H1 (cell line): ENCODE data around the gene TBC1D32. TPM values are rescaled to one million over a fixed set of nuclear protein-coding genes. Genes with fewer than 3 reads are reported as not detected.

Experiments
- CTCF ChIA-PET: fragments of 300-600 bp; sonication (Branson Sonifier 250); formaldehyde crosslinking; loops from one replicate; lab custom pipeline; 2021; ENCODE audit not compliant: partially characterized antibody; lab: Charles Lee
- POLR2A ChIA-PET: fragments of 300-600 bp; sonication (Branson Sonifier 250); formaldehyde crosslinking; loops from one replicate; lab custom pipeline; 2021; ENCODE audit warnings: inconsistent platforms; ENCODE audit not compliant: partially characterized antibody; lab: Charles Lee
- DNase-seq, 2 experiments: peaks; one replicate each; pipeline versions ENCODE4 v3.0.0 to v3.0.0-alpha.2; 2010 to 2022; ENCODE audit warnings: low spot score in 2 of 2, low read depth in 1 of 2, mixed read lengths in 1 of 2
- FAIRE-seq: peaks from 2 replicates; lab custom pipeline; 2011; peaks lifted over from hg19 to GRCh38; lab: Jason Lieb, UNC
- H2AFZ ChIP-seq: 2 replicates; pipeline ENCODE4 v1.8.1; 2012; ENCODE audit warnings: low read length, inconsistent platforms
- H2AK5ac ChIP-seq: 2 replicates; pipeline ENCODE4 v1.6.1; 2013; ENCODE audit warnings: low read depth, low read length
- H2BK120ac ChIP-seq: replicated peaks from 2 replicates; pipeline ENCODE3; 2013; ENCODE audit warnings: low read depth, low read length, inconsistent platforms
- H2BK12ac ChIP-seq: 2 replicates; pipeline ENCODE4 v1.6.1; 2013; ENCODE audit warnings: low read depth, low read length
- H2BK15ac ChIP-seq: 2 replicates; pipeline ENCODE4 v1.6.1; 2013; ENCODE audit warnings: low read length
- H2BK20ac ChIP-seq: 2 replicates; pipeline ENCODE4 v1.6.1; 2013; ENCODE audit warnings: low read length
- H2BK5ac ChIP-seq: 2 replicates; pipeline ENCODE4 v1.6.1; 2013; ENCODE audit warnings: low read depth, low read length
- H3K14ac ChIP-seq: 2 replicates; pipeline ENCODE4 v1.6.1; 2013; ENCODE audit warnings: inconsistent platforms; ENCODE audit not compliant: insufficient read length
- H3K18ac ChIP-seq: 2 replicates; pipeline ENCODE4 v1.6.1; 2013; ENCODE audit warnings: low read length; ENCODE audit errors: extremely low read depth
- H3K23ac ChIP-seq: 2 replicates; pipeline ENCODE4 v1.6.1; 2013; ENCODE audit warnings: inconsistent platforms; ENCODE audit not compliant: insufficient read length
- H3K23me2 ChIP-seq: 2 replicates; pipeline ENCODE4 v1.6.1; 2013; ENCODE audit warnings: low read depth, low read length
- H3K27ac ChIP-seq: 2 replicates; pipeline ENCODE4 v1.6.1; 2011; ENCODE audit warnings: low read depth, low read length, inconsistent platforms
- H3K27me3 ChIP-seq, 4 experiments: replicated peaks in 1 of 4; 1 replicate in 1 of 4; 2 replicates in 3 of 4; pipeline versions ENCODE4 v1.6.1 to v1.8.1; 2011 to 2013; ENCODE audit warnings: low read length in 3 of 4, mild to moderate bottlenecking in 3 of 4, inconsistent platforms in 2 of 4, mixed read lengths in 2 of 4, moderate library complexity in 1 of 4; ENCODE audit not compliant: control insufficient read depth in 3 of 4, insufficient read depth in 3 of 4; ENCODE audit errors: extremely low read depth in 1 of 4
- H3K36me3 ChIP-seq, 4 experiments: 2 replicates each; pipeline versions ENCODE4 v1.6.1 to v1.8.1; 2011 to 2013; ENCODE audit warnings: mild to moderate bottlenecking in 4 of 4, low read length in 3 of 4, moderate library complexity in 2 of 4, control low read depth in 1 of 4, inconsistent platforms in 1 of 4; ENCODE audit not compliant: insufficient read depth in 4 of 4, control insufficient read depth in 2 of 4
- H3K4ac ChIP-seq: replicated peaks from 2 replicates; pipeline ENCODE3; 2013; ENCODE audit warnings: low read length, low read depth, mixed read lengths, inconsistent platforms; ENCODE audit not compliant: insufficient read length
- H3K4me1 ChIP-seq, 4 experiments: replicated peaks in 1 of 4; 1 replicate in 1 of 4; 2 replicates in 3 of 4; pipeline versions ENCODE4 v1.6.1 to v1.8.1; 2011 to 2013; ENCODE audit warnings: low read length in 3 of 4, inconsistent platforms in 2 of 4, mixed read lengths in 1 of 4; ENCODE audit not compliant: insufficient read depth in 4 of 4, control insufficient read depth in 3 of 4
- H3K4me2 ChIP-seq, 2 experiments: 2 replicates each; pipeline versions ENCODE4 v1.6.1 to v1.8.1; 2011 to 2013; ENCODE audit warnings: low read depth in 2 of 2, low read length in 2 of 2, control low read depth in 1 of 2, inconsistent platforms in 1 of 2, mild to moderate bottlenecking in 1 of 2; ENCODE audit not compliant: insufficient read depth in 1 of 2
- H3K4me3 ChIP-seq, 4 experiments: fragments of 200-600, 300-600 bp in 1 of 4; sonication (generic), shearing (Covaris generic), sonication (Bioruptor Twin) in 1 of 4; 2 replicates each; pipeline versions ENCODE4 v1.5.1 to v1.8.1; 2011 to 2016; ENCODE audit warnings: low read length in 4 of 4, low read depth in 3 of 4, control low read depth in 2 of 4, inconsistent platforms in 2 of 4, mild to moderate bottlenecking in 2 of 4, mixed read lengths in 1 of 4, moderate library complexity in 1 of 4; ENCODE audit not compliant: insufficient read depth in 2 of 4; ENCODE audit errors: extremely low read depth in 1 of 4
- H3K56ac ChIP-seq: replicated peaks from 2 replicates; pipeline ENCODE3; 2013; ENCODE audit warnings: low read depth, mild to moderate bottlenecking, mixed read lengths, low read length, inconsistent platforms; ENCODE audit not compliant: insufficient read length
- H3K79me1 ChIP-seq: 2 replicates; pipeline ENCODE4 v1.6.1; 2013; ENCODE audit warnings: low read depth, low read length, control low read depth
- H3K79me2 ChIP-seq, 2 experiments: 2 replicates each; pipeline versions ENCODE4 v1.6.1 to v1.8.1; 2012 to 2013; ENCODE audit warnings: low read length in 2 of 2, mild to moderate bottlenecking in 2 of 2, inconsistent platforms in 1 of 2; ENCODE audit not compliant: insufficient read depth in 2 of 2, control insufficient read depth in 1 of 2
- H3K9ac ChIP-seq, 4 experiments: replicated peaks in 1 of 4; 1 replicate in 1 of 4; 2 replicates in 3 of 4; pipeline versions ENCODE4 v1.6.1 to v1.8.1; 2011 to 2013; ENCODE audit warnings: low read depth in 3 of 4, low read length in 3 of 4, control low read depth in 2 of 4, mild to moderate bottlenecking in 2 of 4, moderate library complexity in 2 of 4, inconsistent platforms in 1 of 4; ENCODE audit errors: extremely low read depth in 1 of 4
- H3K9me3 ChIP-seq, 2 experiments: 2 replicates each; pipeline versions ENCODE4 v1.6.1 to v1.8.1; 2012 to 2013; ENCODE audit warnings: mild to moderate bottlenecking in 2 of 2, moderate library complexity in 2 of 2, control low read depth in 1 of 2, inconsistent platforms in 1 of 2, low read depth in 1 of 2, low read length in 1 of 2, mixed read lengths in 1 of 2; ENCODE audit not compliant: insufficient read depth in 2 of 2
- H4K20me1 ChIP-seq, 2 experiments: replicated peaks in 1 of 2; 2 replicates each; pipeline versions ENCODE3 to v1.8.1; 2011 to 2013; ENCODE audit warnings: inconsistent platforms in 2 of 2, low read length in 2 of 2, mild to moderate bottlenecking in 1 of 2; ENCODE audit not compliant: insufficient read depth in 2 of 2, control insufficient read depth in 1 of 2
- H4K5ac ChIP-seq: 2 replicates; pipeline ENCODE4 v1.6.1; 2013; ENCODE audit warnings: low read length, low read depth, mixed read lengths, inconsistent platforms; ENCODE audit not compliant: insufficient read length
- H4K8ac ChIP-seq: 2 replicates; pipeline ENCODE4 v1.8.0; 2013; ENCODE audit warnings: mild to moderate bottlenecking, moderate library complexity, low read length, inconsistent platforms; ENCODE audit not compliant: insufficient read depth; ENCODE audit errors: extremely low read depth
- H4K91ac ChIP-seq: replicated peaks from 2 replicates; pipeline ENCODE3; 2013; ENCODE audit warnings: low read length, mixed read lengths, inconsistent platforms; ENCODE audit not compliant: insufficient read length
- CTBP2 ChIP-seq: IDR thresholded peaks from 2 replicates; pipeline ENCODE4 v1.7.0; 2011; ENCODE audit warnings: borderline replicate concordance, mild to moderate bottlenecking, moderate library complexity, mixed read lengths, low read length; ENCODE audit not compliant: insufficient read depth, insufficient read length
- FOSL1 ChIP-seq: IDR thresholded peaks from 2 replicates; pipeline ENCODE4 v1.6.1; 2011; ENCODE audit warnings: mild to moderate bottlenecking, low read depth, low read length, moderate library complexity; ENCODE audit not compliant: insufficient read depth
- HDAC6 ChIP-seq: IDR thresholded peaks from one replicate; pipeline ENCODE4 v1.7.1; 2012; ENCODE audit warnings: low read depth, mild to moderate bottlenecking, inconsistent platforms, low read length, moderate library complexity
- KDM1A ChIP-seq: fragments of 200-600, 300-600 bp; sonication (generic); IDR thresholded peaks from 2 replicates; pipeline ENCODE4 v1.7.1; 2016; ENCODE audit warnings: mild to moderate bottlenecking, low read length, borderline replicate concordance
- SP2 ChIP-seq: IDR thresholded peaks from 2 replicates; pipeline ENCODE4 v1.6.1; 2012; ENCODE audit warnings: mild to moderate bottlenecking, low read length, inconsistent platforms
- TAF7 ChIP-seq: optimal IDR thresholded peaks from 2 replicates; pipeline ENCODE3; 2011; ENCODE audit warnings: low read depth, mild to moderate bottlenecking, inconsistent platforms, low read length, moderate library complexity, borderline replicate concordance
- TEAD4 ChIP-seq: IDR thresholded peaks from 2 replicates; pipeline ENCODE4 v1.6.1; 2012; ENCODE audit warnings: low read depth, low read length, inconsistent platforms, mixed read lengths
- USF2 ChIP-seq: IDR thresholded peaks from 2 replicates; pipeline ENCODE4 v1.6.1; 2011; ENCODE audit warnings: low read length, improper control_type of control experiment
- polyA plus RNA-seq, 7 experiments: library from polyadenylated mRNA; depleted of rRNA in 3 of 7; stranded (reverse) in 5 of 7; unstranded in 2 of 7; fragments of >200 nt in 5 of 7; fragments of 200-250 nt in 2 of 7; gene quantifications; 1 replicate in 5 of 7; 2 replicates in 1 of 7; 4 replicates in 1 of 7; pipeline versions ENCODE4 v1.2.1 to v1.2.3, GENCODE V29; 2011 to 2013; ENCODE audit warnings: missing spikeins in 2 of 7, mixed read lengths in 2 of 7
- total RNA-seq: library from RNA; stranded (reverse); fragmentation: NEBNext Ultra II Directional; extraction: Animal tissue kit (Norgen Biotek cat#: 25700); gene quantifications from 2 replicates; pipeline ENCODE4 v1.2.1, GENCODE V29; 2021
- TF ChIP-seq, protein P1 (sequence below): IDR thresholded peaks from 2 replicates; pipeline ENCODE4 v1.6.1; 2012; ENCODE audit warnings: inconsistent platforms

TBC1D32 gene
- total and polyA plus RNA-seq, 2 of the 8 experiments (the other 6 are each of a cell fraction or from before 2014, with no cell fraction given) = 5.3 to 7.1 TPM

- Histone ChIP-seq H3K18ac (no peak overlapping the region), H3K9ac (no peak overlapping the region), H4K8ac (no peak overlapping the region), H3K23me2 (no peaks in the 10 kb centered on the region), H4K91ac (no peak overlapping the region), H2AFZ (no peak overlapping the region), H3K79me1 (no peaks in the 10 kb centered on the region), H2BK12ac (no peak overlapping the region), H3K4me2 (no peak overlapping the region), H2BK15ac (no peak overlapping the region), H2BK120ac (no peak overlapping the region), H4K20me1 (no peaks in the 10 kb centered on the region), H2AK5ac (no peak overlapping the region), H2BK20ac (no peak overlapping the region), H3K23ac (no peak overlapping the region)
- POLR2A ChIA-PET = no interaction called here
- no peak for FAIRE-seq
- DNase-seq = no peak
- TF ChIP-seq SP2 (no peak), FOSL1 (no peak), HDAC6 (no peak), KDM1A (no peak), USF2 (no peak), CTBP2 (no peak), TEAD4 (no peak), TAF7 (no peak)
- TF ChIP-seq, protein P1, sequence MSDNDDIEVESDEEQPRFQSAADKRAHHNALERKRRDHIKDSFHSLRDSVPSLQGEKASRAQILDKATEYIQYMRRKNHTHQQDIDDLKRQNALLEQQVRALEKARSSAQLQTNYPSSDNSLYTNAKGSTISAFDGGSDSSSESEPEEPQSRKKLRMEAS = no peak
- TF ChIP-seq, all 59 proteins: peak for 0
- Histone ChIP-seq H2BK5ac (no peak overlapping the region), H3K36me3 (peaks cover 0 to 3% (median 0%) of the 10 kb centered on the region in 4 experiments; a peak in 2 of 8 replicates), H3K56ac (no peak overlapping the region), H3K27me3 (no peaks in the 10 kb centered on the region), H3K9me3 (peaks cover 10 to 25% of the 10 kb centered on the region in 2 experiments), H3K4ac (no peak overlapping the region), H3K4me3 (no peak overlapping the region), H3K4me1 (no peaks in the 10 kb centered on the region), H3K27ac (no peak overlapping the region), H4K5ac (no peak overlapping the region), H3K79me2 (no peaks in the 10 kb centered on the region), H3K14ac (no peak overlapping the region)
- CTCF ChIA-PET = interaction anchor here (0.6 kb wide), 1 partner anchor 300 kb away, joined by 4 read pairs; no protein-coding TSS in a partner anchor
These were observed 266.9 kb downstream of the TBC1D32 start for GRCh38 chr6:121067381-121067780.
